Testis (tissue), 3 donors: ENCODE data around the gene BRSK2. TPM values are rescaled to one million over a fixed set of nuclear protein-coding genes. Genes with fewer than 3 reads are reported as not detected.
"Not testable (repeated sequence)": the region's sequence is repeated elsewhere in the genome, so short reads cannot be mapped to it uniquely, and the experiment has no call there.

Experiments used
- DNase-seq: peaks from one replicate; pipeline ENCODE4 v3.0.0-alpha.2; 2019
- H3K27ac ChIP-seq, 2 donors: fragments of 200-600 bp; sonication (generic); one replicate each; pipeline ENCODE4 v1.5.1; 2019
- H3K27me3 ChIP-seq: fragments of 200-600 bp; sonication (generic); one replicate; pipeline ENCODE4 v1.5.1; 2019
- H3K36me3 ChIP-seq: fragments of 200-600 bp; sonication (generic); one replicate; pipeline ENCODE4 v1.5.1; 2017; ENCODE audit warnings: low read depth; ENCODE audit errors: missing control alignments
- H3K4me1 ChIP-seq: fragments of 200-600 bp; sonication (generic); one replicate; pipeline ENCODE4 v1.5.1; 2019
- H3K4me3 ChIP-seq, 2 donors: fragments of 200-600 bp; sonication (generic); one replicate each; pipeline ENCODE4 v1.5.1; 2017 to 2019
- H3K9me3 ChIP-seq: fragments of 200-600 bp; sonication (generic); one replicate; pipeline ENCODE4 v1.5.1; 2017
- CTCF ChIP-seq, 3 experiments: fragments of 450-650 bp in 2 of 3; fragments of 200-600 bp in 1 of 3; sonication (generic) in 1 of 3; IDR thresholded peaks; one replicate each; pipeline ENCODE4 v1.5.1; 2016 to 2019; ENCODE audit warnings: antibody characterized with exemption in 3 of 3, mild to moderate bottlenecking in 2 of 3, moderate library complexity in 1 of 3
- POLR2A ChIP-seq: fragments of 450-650 bp; IDR thresholded peaks from one replicate; pipeline ENCODE4 v1.6.1; 2017; ENCODE audit warnings: antibody characterized with exemption, mild to moderate bottlenecking, moderate library complexity
- WGBS, 2 donors: methylation state at CpG; one replicate each; pipeline ENCODE4 v1.1.5; 2018; 5-methylcytosine and 5-hydroxymethylcytosine counted together
- intact Hi-C: fragments of 100-400 bp; cut with DNase I; formaldehyde crosslinking; loops from one replicate; pipeline ENCODE4 v1.15.1; 2023; ENCODE audit warnings: low total_unique reads
- polyA plus RNA-seq: library from polyadenylated mRNA; stranded (reverse); fragments of 350-450 nt; fragmentation: Illumina TruSeq; extraction: RNeasy Lipid Tissue Mini Kit (QIAGEN cat#74804); gene quantifications from one replicate; pipeline ENCODE4 v1.2.3, GENCODE V29; 2014; ENCODE audit warnings: low read depth, low replicate concordance; ENCODE audit not compliant: insufficient read depth
- total RNA-seq, 2 donors: library from RNA; depleted of rRNA; stranded (reverse); fragments of >200 nt; gene quantifications; one replicate each; pipeline ENCODE4 v1.2.3, GENCODE V29; 2016

Gene BRSK2
- total and polyA plus RNA-seq, 3 donors from 2014 or later = 24.7 to 52.3 (median 49.1) TPM

- H3K4me1 ChIP-seq = no peaks in the 10 kb centered on the region
- intact Hi-C loops = no loop called here
- H3K36me3 ChIP-seq = no peaks in the 10 kb centered on the region
- H3K27ac ChIP-seq = no peak overlapping the region
- DNase-seq = no peak
- TF ChIP-seq CTCF (IDR thresholded peaks at IDR 0.05) = no peak
- no peak for TF ChIP-seq POLR2A
- no peaks in the 10 kb centered on the region for H3K27me3 ChIP-seq
- H3K4me3 ChIP-seq = no peak overlapping the region
- no peaks in the 10 kb centered on the region for H3K9me3 ChIP-seq
- 79 to 84% methylated on average over 9 to 28 of the region's 36 CpGs for WGBS, 2 donors
These were observed 22.8 kb downstream of the BRSK2 start for GRCh38 chr11:1412377-1413095.

GRCh38 chr11:1414650-1415049 is 24.9 kb downstream of the BRSK2 start:
- no peak overlapping the region for H3K4me3 ChIP-seq
- intact Hi-C loops = no loop called here
- no peaks in the 10 kb centered on the region for H3K36me3 ChIP-seq
- no peaks in the 10 kb centered on the region for H3K4me1 ChIP-seq
- H3K27me3 ChIP-seq = no peaks in the 10 kb centered on the region
- no peak for DNase-seq
- 85 to 87% methylated on average over 22 of the region's 22 CpGs for WGBS, 2 donors
- no peaks in the 10 kb centered on the region for H3K9me3 ChIP-seq
- no peak overlapping the region for H3K27ac ChIP-seq
- TF ChIP-seq CTCF (IDR thresholded peaks at IDR 0.05) (no peak), POLR2A (no peak)

GRCh38 chr11:1415631-1416030 is 25.9 kb downstream of the BRSK2 start:
- DNase-seq = no peak
- WGBS, 2 donors = 90 to 95% methylated on average over 2 to 7 of the region's 7 CpGs
- intact Hi-C loops = no loop called here
- no peak overlapping the region for H3K27ac ChIP-seq
- H3K36me3 ChIP-seq = no peaks in the 10 kb centered on the region
- no peak overlapping the region for H3K4me3 ChIP-seq
- H3K9me3 ChIP-seq = no peaks in the 10 kb centered on the region
- H3K4me1 ChIP-seq = no peaks in the 10 kb centered on the region
- no peaks in the 10 kb centered on the region for H3K27me3 ChIP-seq
- TF ChIP-seq CTCF (IDR thresholded peaks at IDR 0.05) (no peak), POLR2A (no peak)

GRCh38 chr11:1418192-1418795 is 28.6 kb downstream of the BRSK2 start:
- H3K9me3 ChIP-seq, H3K36me3 ChIP-seq, H3K27me3 ChIP-seq, H3K27ac ChIP-seq, H3K4me3 ChIP-seq, DNase-seq, H3K4me1 ChIP-seq, intact Hi-C loops: not testable (repeated sequence)
- 91 to 100% methylated on average over 1 of the region's 1 CpG for WGBS, 2 donors

GRCh38 chr11:1419811-1420210 is 30.1 kb downstream of the BRSK2 start:
- H3K36me3 ChIP-seq = no peaks in the 10 kb centered on the region
- DNase-seq = no peak
- no peaks in the 10 kb centered on the region for H3K9me3 ChIP-seq
- WGBS, 2 donors = 88 to 90% methylated on average over 17 of the region's 17 CpGs
- H3K27ac ChIP-seq = no peak overlapping the region
- no peak overlapping the region for H3K4me3 ChIP-seq
- intact Hi-C loops = no loop called here
- H3K4me1 ChIP-seq = peaks cover 3% of the 10 kb centered on the region
- H3K27me3 ChIP-seq = no peaks in the 10 kb centered on the region
- TF ChIP-seq CTCF (IDR thresholded peaks at IDR 0.05) = no peak
- no peak for TF ChIP-seq POLR2A
